Measurements from ENCODE around the gene TAF3. TPM values are rescaled to one million over a fixed set of nuclear protein-coding genes. Genes with fewer than 3 reads are reported as not detected.
A peak's percentile ranks its signal among the peaks of the same experiment; 100 is the strongest.

TAF3 gene
- total RNA-seq, 1 donor: 2.2 TPM

DNA sequence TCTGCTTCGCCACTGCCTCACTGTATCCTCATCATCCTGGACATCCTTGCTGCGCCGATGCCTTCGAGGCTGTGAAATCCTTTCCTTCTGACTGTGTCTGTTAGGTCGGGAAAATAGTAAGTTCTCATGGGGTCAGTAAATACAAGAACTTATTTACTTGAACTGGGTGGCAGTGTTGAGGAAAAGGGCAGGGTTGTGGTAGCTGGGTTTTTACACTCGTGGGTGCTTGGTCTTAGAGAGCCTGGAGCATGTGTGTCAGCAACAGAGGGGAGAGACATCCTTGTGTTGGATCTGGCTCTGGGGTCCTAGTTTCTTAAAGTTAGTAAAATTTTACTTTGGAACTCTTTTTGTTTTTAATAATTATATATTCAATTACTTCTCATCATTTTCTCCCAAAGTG, 123.3 kb downstream of the TAF3 start:
- no peak overlapping the region for H3K4me3 ChIP-seq (ENCODE audit: low read depth, low read length)
- no peak for DNase-seq (ENCODE audit: low read depth)
- TF ChIP-seq, protein P1, sequence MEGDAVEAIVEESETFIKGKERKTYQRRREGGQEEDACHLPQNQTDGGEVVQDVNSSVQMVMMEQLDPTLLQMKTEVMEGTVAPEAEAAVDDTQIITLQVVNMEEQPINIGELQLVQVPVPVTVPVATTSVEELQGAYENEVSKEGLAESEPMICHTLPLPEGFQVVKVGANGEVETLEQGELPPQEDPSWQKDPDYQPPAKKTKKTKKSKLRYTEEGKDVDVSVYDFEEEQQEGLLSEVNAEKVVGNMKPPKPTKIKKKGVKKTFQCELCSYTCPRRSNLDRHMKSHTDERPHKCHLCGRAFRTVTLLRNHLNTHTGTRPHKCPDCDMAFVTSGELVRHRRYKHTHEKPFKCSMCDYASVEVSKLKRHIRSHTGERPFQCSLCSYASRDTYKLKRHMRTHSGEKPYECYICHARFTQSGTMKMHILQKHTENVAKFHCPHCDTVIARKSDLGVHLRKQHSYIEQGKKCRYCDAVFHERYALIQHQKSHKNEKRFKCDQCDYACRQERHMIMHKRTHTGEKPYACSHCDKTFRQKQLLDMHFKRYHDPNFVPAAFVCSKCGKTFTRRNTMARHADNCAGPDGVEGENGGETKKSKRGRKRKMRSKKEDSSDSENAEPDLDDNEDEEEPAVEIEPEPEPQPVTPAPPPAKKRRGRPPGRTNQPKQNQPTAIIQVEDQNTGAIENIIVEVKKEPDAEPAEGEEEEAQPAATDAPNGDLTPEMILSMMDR (IDR thresholded peaks at IDR 0.05; ENCODE audit: insufficient read depth, low read depth, low read length): no peak

DNA sequence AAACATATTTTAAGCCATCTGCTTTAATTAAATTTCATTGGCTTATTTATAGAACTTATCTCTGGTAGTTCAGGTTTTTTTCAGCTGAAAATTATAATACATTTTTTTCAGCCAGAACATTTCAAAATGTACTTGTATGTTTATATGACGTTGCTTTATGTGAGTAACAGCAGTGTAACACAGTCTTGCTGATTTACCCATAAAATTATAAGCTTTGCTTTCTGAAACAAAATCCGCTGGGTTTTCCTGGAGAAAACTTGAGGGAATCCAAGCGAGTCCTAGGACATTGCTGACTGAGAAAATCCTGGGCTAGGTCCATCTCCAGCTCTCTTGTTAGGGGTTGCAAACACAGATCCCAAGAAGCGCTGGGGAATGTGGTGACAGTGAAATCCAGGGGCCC, 124.0 kb downstream of the TAF3 start:
- peak; percentile 53 for DNase-seq (ENCODE audit: low read depth)
- TF ChIP-seq, protein P1 (IDR thresholded peaks at IDR 0.05; ENCODE audit: insufficient read depth, low read depth, low read length): no peak
- no peak overlapping the region for H3K4me3 ChIP-seq (ENCODE audit: low read depth, low read length)

DNA sequence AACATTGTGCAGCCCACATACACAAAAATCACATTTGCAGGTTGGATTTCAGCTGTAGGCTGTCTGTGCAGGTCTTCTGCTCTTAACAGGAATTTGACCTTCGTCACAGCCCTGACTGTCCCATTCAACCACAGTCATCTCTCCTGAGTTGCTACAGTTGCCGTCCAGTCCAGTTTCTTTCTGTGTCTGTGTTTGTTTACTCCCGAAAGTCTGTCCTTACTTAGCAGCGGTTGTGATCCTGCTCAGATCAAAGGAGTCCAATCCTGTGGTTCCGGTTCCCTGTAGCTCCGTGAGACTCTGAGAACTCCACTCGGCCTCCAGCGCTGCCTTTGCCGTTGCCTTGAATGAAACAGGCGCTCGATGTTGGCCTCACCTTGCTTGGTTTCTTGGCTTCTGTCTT, 124.6 kb downstream of the TAF3 start:
- TF ChIP-seq, protein P1 (IDR thresholded peaks at IDR 0.05; ENCODE audit: insufficient read depth, low read depth, low read length): no peak
- DNase-seq (ENCODE audit: low read depth): no peak
- no peak overlapping the region for H3K4me3 ChIP-seq (ENCODE audit: low read depth, low read length)

DNA sequence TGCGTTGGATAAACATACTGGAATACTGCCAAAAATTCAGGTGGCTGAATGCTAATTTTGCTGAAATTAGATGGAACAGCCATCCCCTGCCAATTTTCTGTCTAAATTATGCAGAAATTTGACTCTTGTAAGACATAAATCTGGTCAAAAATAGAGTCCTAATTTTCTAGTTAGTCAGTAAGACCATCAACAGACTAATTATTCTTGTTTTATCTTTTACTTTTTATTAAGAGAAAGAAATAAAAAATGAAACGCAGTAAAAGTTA, 125.8 kb downstream of the TAF3 start:
- no peak for DNase-seq (ENCODE audit: low read depth)
- TF ChIP-seq, protein P1 (IDR thresholded peaks at IDR 0.05; ENCODE audit: insufficient read depth, low read depth, low read length): no peak
- H3K4me3 ChIP-seq (ENCODE audit: low read depth, low read length): no peak overlapping the region

DNA sequence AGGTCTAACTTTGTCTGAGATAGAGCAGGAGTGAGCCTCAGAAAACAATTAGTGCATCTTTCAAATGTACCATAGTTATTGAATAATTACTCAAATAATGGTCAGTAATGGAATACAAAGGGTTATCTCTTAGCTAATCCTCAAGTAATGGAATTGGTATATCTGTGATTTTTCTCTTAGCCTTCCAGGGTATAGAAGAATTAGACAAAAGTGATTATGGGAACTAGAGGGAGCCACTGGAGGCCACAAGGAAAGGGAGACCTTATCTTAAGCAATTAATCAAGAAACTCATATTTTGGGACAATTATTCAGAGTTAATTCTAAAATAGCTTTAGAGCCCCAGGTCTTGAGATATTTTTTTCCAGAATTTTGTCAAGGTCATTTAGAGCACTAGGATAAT, 126.2 kb downstream of the TAF3 start:
- no peak overlapping the region for H3K4me3 ChIP-seq (ENCODE audit: low read depth, low read length)
- DNase-seq (ENCODE audit: low read depth): no peak
- TF ChIP-seq, protein P1 (IDR thresholded peaks at IDR 0.05; ENCODE audit: insufficient read depth, low read depth, low read length): no peak

DNA sequence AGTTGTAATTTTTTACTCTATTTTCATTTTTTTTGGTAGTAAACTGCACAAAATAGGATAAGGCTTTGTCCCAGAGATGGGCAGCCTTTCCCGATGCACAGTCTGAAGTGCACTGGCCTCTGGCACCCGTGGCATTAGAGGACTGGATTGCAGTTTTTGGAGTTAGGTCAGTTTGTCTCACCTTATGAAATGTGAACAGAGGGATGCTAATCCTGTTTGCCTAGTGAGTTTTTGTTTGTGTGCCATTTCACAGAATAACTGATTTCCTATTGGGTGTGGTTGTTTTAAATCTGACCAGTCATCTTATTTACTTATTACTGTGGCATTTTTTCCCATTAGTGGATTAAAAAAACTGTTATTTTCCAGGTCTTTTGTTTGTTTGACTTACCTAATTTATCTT, 126.7 kb downstream of the TAF3 start:
- DNase-seq (ENCODE audit: low read depth): no peak
- TF ChIP-seq, protein P1 (IDR thresholded peaks at IDR 0.05; ENCODE audit: insufficient read depth, low read depth, low read length): no peak
- no peak overlapping the region for H3K4me3 ChIP-seq (ENCODE audit: low read depth, low read length)

DNA sequence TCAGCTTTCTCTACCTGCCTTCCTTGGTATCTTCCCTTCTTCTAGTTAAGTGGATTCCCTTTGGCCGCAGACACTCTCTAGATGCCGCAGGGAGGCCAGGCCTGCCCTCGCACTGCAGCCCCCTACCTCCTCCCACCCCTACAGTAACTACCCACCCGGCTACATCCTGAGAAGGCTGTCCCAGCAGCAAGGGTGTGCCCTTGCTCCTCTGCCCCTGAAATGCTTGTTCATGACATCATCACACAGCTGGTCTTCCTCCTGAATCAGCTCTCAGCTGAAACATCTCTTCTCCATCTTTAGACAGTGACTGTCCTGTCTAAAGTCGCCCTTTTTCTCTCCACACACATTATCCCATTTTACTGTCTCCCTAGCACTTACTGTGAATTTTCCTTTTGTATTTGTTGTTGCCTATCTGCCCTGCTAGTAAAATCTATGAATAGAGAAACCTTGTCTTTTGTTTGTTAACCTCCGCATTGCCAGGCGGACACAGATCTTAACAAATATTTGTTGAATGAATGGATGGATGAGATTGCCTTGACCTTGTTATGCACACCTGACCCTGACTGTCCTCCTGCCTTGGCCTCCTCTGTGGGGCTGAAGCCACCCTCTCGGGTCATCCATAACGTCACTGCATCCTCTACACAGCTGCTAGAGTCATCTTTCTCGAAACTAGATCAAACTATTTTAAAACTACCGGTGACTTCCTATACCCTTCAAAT, 127.3 kb downstream of the TAF3 start:
- TF ChIP-seq, protein P1 (IDR thresholded peaks at IDR 0.05; ENCODE audit: insufficient read depth, low read depth, low read length): no peak
- H3K4me3 ChIP-seq (ENCODE audit: low read depth, low read length): no peak overlapping the region
- peak; percentile 49 for DNase-seq (ENCODE audit: low read depth)

All from fibroblast of villous mesenchyme (primary cell).